ENCODE measurements around the gene KLHL35. TPM values are rescaled to one million over a fixed set of nuclear protein-coding genes. Genes with fewer than 3 reads are reported as not detected.

Gene KLHL35
- total RNA-seq, 4 donors from 2014 or later, result 0.17 to 0.42 (median 0.29) TPM; not detected in 1

DNA sequence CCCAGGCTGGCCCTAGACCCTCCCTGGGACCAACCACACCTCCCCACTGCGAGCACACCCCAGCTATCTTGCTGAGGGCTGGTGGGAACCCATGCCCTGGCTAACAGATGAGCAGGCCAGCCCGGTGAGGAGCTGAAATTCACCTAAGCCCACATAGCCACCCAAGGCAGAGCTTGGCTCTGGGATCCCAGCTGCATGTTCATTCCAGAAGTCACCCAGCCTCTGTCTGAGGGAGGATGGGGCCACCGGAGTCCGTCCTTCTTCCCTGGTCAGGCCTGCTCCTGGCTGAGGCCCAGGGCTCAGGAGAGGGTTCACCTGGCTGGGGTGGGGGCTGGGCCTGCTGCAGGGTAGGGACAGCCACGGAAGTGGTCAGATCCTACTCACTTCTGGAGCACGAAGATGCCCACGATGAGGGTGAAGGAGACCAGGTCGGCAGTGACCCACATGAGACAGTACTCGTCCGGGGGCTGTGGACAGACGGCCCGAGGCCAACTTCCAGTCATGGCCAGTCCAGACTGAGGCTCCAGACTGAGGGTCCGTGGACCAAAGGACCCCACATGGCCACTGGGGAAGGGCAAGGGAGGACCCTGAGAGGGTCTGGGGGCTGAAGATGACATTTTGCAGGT, 6.6 kb upstream of the KLHL35 start:
- Histone ChIP-seq H3K27ac (replicated peaks in 1 of 4) (no peak overlapping the region), H3K9me3 (no peaks in the 10 kb centered on the region), H3K27me3 (no peaks in the 10 kb centered on the region), H3K4me3 (no peak overlapping the region), H3K4me1 (peaks cover 0 to 9% (median 4%) of the 10 kb centered on the region in 4 donors), H3K36me3 (peaks cover 0 to 20% (median 7%) of the 10 kb centered on the region in 4 donors)
- WGBS, result 94% methylated on average over 9 of the region's 13 CpGs
- no peak for DNase-seq (ENCODE audit: extremely low spot score)
- intact Hi-C loops (cut with DNase I), result loop anchor here (5.0 kb wide), 1 partner anchor 47 kb away; no protein-coding TSS in a partner anchor
- TF ChIP-seq POLR2AphosphoS5 (IDR thresholded peaks at IDR 0.05), result no peak

DNA sequence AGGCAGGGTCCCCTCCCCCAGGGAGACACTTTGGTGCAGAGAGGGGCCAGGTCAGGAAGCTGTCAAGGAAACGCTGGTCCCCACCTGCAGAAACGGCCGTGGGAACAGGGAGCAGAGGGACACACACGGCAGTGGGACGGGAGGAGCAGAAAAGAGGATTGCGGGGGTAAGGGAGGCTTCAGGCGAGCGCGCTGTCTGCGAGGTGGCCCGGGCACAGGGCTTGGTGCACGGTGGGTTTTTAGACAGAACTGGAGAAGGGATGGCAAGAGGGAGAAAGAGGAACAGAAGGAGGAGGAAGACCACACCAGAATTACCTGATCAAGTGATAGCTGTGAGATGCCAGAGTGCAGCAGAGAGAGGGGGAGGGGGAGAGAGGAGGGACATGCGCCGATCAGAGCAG, 6.0 kb upstream of the KLHL35 start:
- Histone ChIP-seq H3K27me3 (no peaks in the 10 kb centered on the region), H3K4me3 (no peak overlapping the region), H3K4me1 (peaks cover 0 to 9% (median 4%) of the 10 kb centered on the region in 4 donors), H3K9me3 (no peaks in the 10 kb centered on the region), H3K27ac (replicated peaks in 1 of 4) (no peak overlapping the region), H3K36me3 (peaks cover 0 to 21% (median 7%) of the 10 kb centered on the region in 4 donors)
- DNase-seq (ENCODE audit: extremely low spot score), result no peak
- TF ChIP-seq POLR2A (IDR thresholded peaks at IDR 0.05; ENCODE audit: low read depth), result no peak
- TF ChIP-seq, protein P1, sequence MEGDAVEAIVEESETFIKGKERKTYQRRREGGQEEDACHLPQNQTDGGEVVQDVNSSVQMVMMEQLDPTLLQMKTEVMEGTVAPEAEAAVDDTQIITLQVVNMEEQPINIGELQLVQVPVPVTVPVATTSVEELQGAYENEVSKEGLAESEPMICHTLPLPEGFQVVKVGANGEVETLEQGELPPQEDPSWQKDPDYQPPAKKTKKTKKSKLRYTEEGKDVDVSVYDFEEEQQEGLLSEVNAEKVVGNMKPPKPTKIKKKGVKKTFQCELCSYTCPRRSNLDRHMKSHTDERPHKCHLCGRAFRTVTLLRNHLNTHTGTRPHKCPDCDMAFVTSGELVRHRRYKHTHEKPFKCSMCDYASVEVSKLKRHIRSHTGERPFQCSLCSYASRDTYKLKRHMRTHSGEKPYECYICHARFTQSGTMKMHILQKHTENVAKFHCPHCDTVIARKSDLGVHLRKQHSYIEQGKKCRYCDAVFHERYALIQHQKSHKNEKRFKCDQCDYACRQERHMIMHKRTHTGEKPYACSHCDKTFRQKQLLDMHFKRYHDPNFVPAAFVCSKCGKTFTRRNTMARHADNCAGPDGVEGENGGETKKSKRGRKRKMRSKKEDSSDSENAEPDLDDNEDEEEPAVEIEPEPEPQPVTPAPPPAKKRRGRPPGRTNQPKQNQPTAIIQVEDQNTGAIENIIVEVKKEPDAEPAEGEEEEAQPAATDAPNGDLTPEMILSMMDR (IDR thresholded peaks at IDR 0.05), result no peak
- no peak for TF ChIP-seq EP300 (IDR thresholded peaks at IDR 0.05)
- no peak for TF ChIP-seq POLR2AphosphoS5 (IDR thresholded peaks at IDR 0.05)
- intact Hi-C loops (cut with DNase I), result no loop called here
- 77% methylated on average over 14 of the region's 14 CpGs for WGBS

DNA sequence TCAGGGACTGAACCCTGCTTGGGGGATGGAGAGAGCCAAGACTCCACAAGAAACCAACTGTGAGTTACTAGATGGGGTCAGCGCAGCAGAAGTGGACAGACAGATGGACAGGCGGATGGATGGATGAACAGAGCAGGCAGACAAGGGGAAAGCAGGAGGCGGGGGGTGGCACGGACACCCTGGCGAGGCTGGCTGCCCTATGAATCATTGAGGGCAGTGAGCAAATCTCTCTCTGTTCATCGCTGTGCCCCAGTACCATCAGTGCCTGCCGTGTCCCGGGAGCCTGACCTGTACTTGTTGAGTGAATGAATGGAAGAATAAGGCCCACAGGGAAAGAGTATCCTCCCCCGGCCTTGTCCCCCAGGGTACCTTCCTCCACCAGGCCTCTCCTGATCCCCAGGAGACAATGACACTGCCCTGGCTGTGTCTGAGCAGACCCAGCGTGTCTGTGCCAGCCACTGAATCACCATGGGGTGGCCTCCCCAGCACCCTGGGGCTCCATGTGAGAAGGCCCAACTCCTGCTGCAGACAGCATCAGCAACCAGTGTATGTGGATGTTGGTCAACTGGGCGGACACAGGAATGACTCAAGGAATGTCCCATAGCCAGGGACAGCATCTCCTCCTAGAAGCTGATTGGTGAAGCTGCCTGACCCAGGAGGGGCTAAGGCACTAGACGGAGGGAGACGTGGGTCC, 5.1 kb upstream of the KLHL35 start:
- 91% methylated on average over 12 of the region's 13 CpGs for WGBS
- intact Hi-C loops (cut with DNase I), result no loop called here
- Histone ChIP-seq H3K4me3 (no peak overlapping the region), H3K27ac (replicated peaks in 1 of 4) (no peak overlapping the region), H3K36me3 (peaks cover 0 to 21% (median 7%) of the 10 kb centered on the region in 4 donors), H3K27me3 (peaks cover 0 to 6% (median 0%) of the 10 kb centered on the region in 4 donors), H3K4me1 (peaks cover 0 to 9% (median 4%) of the 10 kb centered on the region in 4 donors), H3K9me3 (no peaks in the 10 kb centered on the region)
- TF ChIP-seq POLR2AphosphoS5 (IDR thresholded peaks at IDR 0.05) (no peak), EP300 (IDR thresholded peaks at IDR 0.05) (no peak), POLR2A (IDR thresholded peaks at IDR 0.05; ENCODE audit: low read depth) (no peak)
- TF ChIP-seq, protein P1 (IDR thresholded peaks at IDR 0.05), result no peak
- DNase-seq (ENCODE audit: extremely low spot score), result no peak

DNA sequence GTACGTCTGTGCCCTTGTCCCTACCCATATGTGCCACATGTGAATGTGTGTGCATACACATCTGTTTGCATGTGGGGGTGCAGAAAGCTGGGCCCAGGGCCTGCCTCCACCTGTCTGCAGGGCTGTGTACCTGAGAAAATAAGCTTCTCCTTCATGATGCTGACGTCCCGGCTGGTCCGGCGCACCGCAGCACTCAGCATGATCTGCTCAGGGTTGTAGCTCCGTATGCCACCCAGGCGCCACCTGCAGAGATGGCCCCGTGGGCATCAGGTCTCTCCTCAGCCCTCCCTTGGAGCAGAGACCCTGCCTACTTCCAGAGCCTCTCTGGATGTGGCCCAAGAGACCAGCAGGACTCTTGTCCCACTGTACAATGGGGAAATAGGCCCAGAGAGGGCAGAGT, 3.8 kb upstream of the KLHL35 start:
- intact Hi-C loops (cut with DNase I), result no loop called here
- no peak for TF ChIP-seq EP300 (IDR thresholded peaks at IDR 0.05)
- TF ChIP-seq POLR2A (IDR thresholded peaks at IDR 0.05; ENCODE audit: low read depth), result no peak
- TF ChIP-seq, protein P1 (IDR thresholded peaks at IDR 0.05), result no peak
- TF ChIP-seq POLR2AphosphoS5 (IDR thresholded peaks at IDR 0.05), result no peak
- no peak for DNase-seq (ENCODE audit: extremely low spot score)
- peaks cover 0 to 8% (median 2%) of the 10 kb centered on the region in 4 donors for H3K4me1 ChIP-seq
- no peak overlapping the region for H3K4me3 ChIP-seq
- H3K27me3 ChIP-seq, result peaks cover 0 to 19% (median 0%) of the 10 kb centered on the region in 4 donors
- WGBS, result 87% methylated on average over 9 of the region's 9 CpGs
- H3K36me3 ChIP-seq, result peaks cover 0 to 14% (median 6%) of the 10 kb centered on the region in 4 donors
- no peak overlapping the region for H3K27ac ChIP-seq (replicated peaks in 1 of 4)
- no peaks in the 10 kb centered on the region for H3K9me3 ChIP-seq

DNA sequence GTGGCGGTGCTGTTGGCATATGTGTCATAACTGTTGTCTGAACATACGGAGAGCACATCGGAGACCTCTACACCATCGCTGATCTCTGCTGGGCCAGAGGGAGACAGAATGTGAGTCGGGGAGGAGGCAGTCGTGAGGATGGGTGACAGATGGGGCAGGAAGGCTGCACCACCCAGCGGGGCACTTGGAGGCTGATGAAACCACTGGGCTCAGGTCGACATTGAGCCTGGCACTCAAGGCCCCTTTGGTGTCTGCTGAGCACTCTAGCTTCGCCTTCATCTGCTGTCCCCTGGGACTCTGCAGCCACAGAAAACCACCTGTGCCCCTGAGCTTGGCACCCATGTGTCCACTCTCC, 2.5 kb upstream of the KLHL35 start:
- no peak overlapping the region for H3K27ac ChIP-seq (replicated peaks in 1 of 4)
- H3K27me3 ChIP-seq, result peaks cover 0 to 31% (median 10%) of the 10 kb centered on the region in 4 donors
- 91% methylated on average over 6 of the region's 9 CpGs for WGBS
- no peak overlapping the region for H3K4me3 ChIP-seq
- DNase-seq (ENCODE audit: extremely low spot score), result no peak
- TF ChIP-seq, protein P1 (IDR thresholded peaks at IDR 0.05), result no peak
- TF ChIP-seq EP300 (IDR thresholded peaks at IDR 0.05) (no peak), POLR2AphosphoS5 (IDR thresholded peaks at IDR 0.05) (no peak), POLR2A (IDR thresholded peaks at IDR 0.05; ENCODE audit: low read depth) (no peak)
- peaks cover 4 to 10% (median 5%) of the 10 kb centered on the region in 4 donors for H3K4me1 ChIP-seq
- intact Hi-C loops (cut with DNase I), result no loop called here
- H3K9me3 ChIP-seq, result no peaks in the 10 kb centered on the region
- H3K36me3 ChIP-seq, result peaks cover 0 to 14% (median 6%) of the 10 kb centered on the region in 4 donors
